NCI-H1417 treated with DMSO at 0.1 percent for 48 hours (cell line): ENCODE data around the gene FMN1.
"Not testable (repeated sequence)": the region's sequence is repeated elsewhere in the genome, so short reads cannot be mapped to it uniquely, and the experiment has no call there.

Source experiments
- DNase-seq: peaks from one replicate; lab custom pipeline; 2025; lab: John Stamatoyannopoulos, UW

The FMN1 gene

DNA sequence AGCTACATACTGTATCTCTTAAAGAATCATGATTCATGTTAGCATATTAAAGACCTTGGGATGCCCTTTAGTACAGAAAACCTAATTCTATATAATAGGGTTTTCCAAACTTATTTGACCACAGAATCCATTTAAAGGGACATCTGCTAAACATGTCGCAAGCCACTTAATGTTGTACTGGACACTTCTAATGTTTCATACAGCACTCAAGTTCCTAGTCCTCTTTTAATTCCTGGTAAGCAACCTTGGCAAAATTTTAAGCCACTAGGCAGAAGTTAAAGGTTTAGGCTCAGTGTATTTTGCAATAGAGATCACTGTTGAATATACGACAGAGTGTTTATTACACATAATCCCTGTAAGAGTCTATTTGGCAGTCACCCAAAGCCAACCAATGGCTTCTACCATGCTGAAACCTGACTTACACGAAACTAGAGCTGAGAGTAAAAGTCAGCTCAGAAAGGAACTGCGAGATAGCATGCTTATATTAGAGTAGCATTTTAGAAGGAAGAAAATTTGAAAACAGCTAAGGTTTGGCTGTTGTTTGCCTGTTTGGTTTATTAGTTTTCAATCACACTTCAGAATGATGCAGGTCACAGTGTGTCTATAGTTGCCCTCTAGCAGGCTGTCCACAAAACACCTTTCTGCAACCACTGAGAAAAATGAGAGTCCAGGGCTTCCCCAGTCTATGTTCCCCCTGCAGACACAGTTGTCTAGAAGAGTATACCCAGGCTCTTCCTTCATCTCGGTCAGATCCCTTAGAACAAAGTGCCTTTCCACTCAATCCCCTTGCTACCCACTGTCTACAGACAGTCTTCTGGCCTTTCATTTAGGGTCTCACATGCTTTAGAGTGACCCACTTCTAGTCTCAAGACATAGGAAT is 104.4 kb downstream of the FMN1 start:
- DNase-seq: no peak

DNA sequence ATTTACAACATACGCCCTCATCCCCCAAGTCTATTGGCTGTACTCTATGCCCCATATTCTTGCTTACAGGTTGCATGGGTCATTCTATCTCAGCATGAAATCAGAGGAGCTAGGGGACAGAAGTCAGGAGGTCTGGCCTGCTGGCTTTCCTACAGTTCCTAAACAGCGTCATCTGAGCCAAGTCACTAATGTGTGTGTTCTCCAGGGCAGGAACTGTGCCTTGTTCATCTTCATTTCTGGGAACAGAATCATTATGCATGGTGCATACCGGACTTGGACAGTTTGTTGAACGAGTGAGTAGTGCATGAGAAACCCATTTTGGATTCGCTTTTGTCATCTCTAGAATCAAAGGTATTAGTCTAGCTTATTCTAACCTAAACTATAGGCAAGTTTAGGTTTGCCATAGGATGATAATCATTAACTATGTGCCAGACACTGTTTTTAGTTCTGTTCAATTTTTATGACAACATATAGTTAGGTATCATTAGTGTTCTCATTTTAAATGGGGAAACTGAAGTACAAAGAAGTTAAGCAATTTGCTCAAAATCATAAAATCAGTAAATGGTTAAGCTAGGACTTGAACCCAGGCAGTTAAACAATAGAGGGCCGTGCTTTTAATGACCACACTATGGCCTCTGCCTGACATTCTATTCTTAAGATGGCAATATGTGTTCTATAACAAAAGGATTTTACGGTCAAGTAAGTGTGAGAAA is 105.2 kb downstream of the FMN1 start:
- DNase-seq: no peak

DNA sequence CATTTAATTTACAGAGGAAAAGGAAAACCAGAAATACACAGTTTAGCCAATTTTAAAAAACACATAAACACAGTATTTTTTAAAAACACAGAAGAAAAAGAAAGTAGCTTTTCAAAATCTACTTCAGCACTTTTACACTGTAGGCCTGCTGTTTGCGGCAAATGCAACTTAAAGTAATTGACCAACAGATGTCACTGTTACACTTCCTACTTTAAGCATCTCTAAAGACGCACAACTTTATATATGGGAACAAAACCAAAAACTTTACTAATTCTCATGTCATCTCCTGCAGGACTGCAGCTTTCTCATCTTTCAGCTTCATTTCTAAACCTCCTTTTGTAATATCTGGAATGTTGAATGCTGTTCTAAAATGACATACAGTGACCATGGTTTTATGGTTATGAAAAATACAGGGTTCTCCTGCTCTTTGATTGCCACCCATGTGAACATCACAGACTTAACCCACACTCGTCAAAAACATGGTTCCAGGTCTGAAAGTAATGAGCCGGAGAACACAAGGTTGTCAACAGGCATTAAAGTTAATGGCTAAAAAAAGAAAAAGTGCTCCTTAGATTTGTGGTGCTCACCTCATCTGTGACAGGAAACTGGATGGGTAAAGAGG is 107.9 kb downstream of the FMN1 start:
- DNase-seq: peak; percentile 19

DNA sequence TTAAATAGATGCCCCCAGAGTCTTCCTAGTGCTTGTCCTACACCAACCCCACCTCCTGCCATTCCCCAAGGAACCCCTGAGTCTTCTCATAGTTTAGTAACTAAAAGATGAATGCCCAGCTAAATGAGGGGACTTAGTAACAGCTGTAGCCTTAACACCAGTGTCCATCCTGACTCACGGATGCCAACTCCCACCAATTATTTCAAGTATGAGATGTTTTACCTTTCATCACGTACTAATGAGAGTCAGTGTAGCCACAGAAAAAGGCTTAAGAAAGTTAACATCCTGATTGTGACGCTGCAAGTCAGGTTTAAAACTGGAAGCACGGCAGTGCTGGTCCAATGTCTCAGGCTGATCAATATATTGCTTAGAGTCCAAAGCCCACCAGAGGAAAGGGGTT is 109.9 kb downstream of the FMN1 start:
- no peak for DNase-seq

DNA sequence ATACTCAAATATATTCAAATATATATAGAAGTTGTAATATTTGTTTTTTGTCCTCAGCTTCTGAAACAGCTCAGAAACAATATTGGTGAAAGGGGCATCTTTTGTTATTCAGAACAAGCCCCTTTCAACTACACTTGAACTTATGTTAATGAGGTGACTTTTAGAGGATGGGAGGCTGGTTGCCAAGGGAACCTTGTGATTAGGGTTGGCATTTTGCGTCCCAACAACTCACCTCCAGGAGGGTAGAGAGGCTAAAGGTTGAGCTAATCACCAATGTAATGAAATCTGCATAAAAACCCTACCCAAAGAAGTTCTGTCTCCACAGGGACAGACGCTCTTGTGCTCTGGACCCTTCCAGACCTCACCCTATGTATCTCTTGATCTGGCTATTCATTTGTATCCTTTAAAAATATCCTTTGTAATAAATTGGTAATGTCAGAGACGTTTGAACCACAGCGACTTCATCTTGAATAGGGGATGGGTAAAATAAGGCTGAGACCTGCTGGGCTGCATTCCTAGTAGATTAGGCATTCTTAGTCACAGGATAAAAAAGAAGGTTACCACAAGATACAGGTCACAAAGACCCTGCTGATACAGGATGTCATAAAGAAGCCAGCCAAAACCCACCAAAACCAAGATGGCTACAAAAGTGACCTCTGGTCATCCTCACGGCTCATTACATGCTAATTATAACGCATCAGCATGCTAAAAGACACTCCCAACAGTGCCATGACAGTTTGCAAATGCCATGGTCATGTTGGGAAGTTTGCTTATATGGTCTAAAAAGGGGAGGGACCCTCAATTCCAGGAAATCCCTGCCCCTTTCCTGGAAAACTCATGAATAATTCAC is 111.1 kb downstream of the FMN1 start:
- DNase-seq: no peak

DNA sequence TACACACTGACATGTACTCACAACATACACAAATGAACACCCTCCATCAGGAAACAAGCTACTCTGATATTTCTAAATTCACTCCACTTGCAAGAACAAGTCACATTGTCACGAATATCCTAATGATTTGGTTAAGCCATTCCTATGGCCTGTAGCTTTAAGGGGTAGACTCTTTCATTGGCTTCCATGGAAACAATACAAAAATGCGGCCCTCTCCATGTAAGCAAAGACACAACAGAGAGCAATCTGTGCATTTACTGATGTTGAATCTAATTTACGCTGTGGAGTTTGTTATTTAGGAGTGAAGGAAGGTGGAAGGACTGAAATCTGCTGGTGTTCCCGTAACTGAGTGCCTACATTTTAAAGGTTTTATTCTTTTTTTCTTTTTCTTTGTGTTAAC is 114.5 kb downstream of the FMN1 start:
- DNase-seq: no peak

DNA sequence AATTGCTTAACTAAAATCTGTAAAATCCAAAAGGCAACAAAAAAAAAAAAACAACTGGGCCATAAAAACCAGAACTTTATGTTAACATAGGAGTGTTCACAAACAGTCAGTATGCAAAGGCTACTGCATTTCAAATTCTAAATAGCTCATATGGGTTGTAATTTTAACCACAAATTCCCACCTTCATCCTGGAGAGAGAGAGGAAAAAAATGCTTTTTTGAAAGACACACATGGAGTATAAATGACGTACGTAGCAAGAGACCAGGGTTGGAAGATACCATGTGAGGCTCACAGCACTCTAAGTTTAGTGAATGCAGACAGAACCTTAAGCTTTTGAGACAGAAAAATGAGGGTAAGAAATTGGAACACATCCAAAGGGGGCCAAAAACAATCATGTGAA is 115.9 kb downstream of the FMN1 start:
- no peak for DNase-seq

DNA sequence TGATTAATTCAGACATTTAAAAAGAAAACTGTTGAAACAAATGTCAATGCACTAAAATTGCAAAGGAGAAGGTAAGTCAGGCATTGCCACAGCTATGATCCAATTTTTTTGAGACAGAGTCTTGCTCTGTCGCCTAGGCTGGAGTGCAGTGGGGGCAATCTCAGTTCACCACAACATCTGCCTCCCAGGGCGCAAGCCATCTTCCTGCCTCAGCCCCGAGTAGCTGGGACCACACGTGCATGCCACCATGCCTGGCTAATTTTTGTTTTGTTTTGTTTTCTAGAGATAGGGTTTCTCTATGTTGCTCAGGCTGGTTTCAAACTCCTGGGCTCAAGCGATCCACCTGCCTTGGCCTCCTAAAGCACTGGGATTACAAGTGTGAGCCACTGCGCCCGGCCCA is 117.6 kb downstream of the FMN1 start:
- DNase-seq: no peak

DNA sequence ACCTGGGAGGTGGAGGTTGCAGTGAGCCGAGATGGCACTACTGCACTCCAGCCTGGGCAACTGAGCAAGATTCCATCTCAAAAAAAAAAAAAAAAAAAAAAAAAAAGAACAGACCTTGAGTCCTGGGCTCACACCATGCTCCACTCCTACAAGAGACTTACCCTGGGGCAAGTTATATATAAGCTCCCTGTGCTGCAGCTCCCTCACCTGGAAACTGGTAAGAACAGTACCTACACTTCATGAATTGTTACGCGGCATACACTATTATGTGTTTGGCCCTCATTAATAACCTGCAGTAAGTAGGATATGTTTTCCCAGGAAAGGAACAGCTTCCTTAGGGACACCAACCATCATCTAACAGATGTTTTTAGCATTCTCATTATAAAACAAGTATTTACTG is 119.6 kb downstream of the FMN1 start:
- DNase-seq: no peak

DNA sequence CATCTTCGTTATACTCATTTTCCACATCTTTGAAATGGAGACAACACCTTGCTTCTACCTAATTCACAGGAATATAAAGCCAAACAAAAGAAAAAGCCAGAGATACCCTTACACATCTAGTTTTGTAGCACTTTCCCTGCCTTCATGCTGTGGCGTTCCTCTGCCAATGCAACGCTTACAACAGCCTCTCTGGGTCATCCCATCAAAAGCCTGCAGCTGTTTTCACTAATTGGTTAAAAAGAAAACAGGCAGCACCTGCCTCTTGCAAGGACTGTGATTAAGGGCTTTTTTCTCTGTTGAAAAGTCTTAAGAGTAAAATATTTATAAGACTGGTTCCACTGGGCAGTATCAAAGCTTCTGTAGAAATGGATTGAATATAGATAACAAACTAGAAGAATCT is 120.3 kb downstream of the FMN1 start:
- no peak for DNase-seq

DNA sequence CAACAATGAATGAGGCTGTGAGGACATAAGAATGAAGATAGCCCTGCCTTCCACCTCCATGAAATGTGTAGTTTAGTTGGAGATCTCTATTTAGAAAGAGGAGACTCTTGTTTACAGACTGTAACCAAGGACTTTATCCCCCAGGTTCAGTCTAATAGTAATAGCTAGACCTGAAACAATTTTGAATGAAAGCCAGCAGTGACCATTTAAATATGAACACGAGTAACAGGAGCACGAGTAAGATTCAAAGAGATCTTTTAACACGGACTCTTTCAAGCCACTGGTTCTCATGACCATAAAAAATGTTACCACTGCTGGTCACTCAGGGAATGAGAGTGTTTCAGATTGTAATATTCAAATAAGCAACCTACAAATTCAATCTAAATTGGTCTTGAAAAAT is 123.1 kb downstream of the FMN1 start:
- no peak for DNase-seq

DNA sequence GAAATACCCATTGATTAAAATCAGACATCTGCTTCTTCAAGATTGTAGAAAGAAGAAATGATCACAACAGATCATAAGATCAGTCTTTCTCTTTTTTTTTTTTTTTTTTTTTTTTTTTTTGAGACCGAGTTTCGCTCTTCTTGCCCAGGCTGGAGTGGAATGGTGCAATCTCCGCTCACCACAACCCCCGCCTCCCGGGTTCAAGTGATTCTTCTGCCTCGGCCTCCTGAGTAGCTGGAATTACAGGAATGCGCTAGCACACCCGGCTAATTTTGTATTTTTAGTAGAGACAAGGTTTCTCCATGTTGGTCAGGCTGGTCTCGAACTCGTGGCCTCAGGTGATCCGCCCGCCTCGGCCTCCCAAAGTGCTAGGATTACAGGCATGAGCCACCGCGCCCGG is 124.6 kb downstream of the FMN1 start:
- not testable (repeated sequence) for DNase-seq

DNA sequence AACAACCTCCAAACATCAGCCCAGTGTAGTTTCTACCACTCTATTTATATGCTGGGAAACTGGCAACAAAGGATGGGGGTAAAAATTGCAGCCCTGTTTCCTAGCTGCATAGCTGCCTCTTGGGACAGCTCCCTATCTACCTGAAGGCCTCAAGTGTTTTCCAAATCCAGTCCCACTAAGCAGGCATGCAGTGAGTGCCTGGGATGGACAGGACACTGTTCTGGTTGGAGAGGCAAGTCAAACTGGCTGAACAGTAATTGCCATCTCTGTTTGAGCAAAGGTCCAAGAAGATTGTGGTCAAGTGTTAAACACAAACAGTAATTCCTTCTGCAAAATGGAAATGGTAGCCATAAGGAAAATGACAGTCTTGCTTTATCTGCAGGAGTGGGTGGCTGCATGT is 125.4 kb downstream of the FMN1 start:
- no peak for DNase-seq

DNA sequence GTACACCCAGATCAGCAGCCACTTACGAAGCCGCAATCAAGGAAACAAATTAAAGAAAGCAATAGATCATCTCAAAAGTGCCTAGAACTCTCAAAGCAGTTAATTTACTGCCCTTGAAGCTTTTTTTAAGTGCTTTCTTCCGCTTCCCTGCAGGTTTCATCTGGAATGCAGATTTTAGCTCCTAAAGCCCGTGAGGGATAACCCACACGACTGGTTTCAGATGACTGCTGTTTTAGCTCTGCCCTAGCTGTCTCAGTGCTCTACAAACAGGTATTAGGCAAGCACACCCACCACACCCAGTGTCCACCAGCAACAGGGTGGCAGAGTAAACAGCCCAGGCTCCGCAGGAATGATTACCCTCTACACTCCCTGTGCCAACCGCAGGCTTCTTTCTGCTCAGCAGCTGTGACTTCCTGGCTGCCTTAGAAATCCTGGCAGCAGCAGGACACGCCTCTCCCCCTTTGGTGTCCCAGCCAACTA is 126.0 kb downstream of the FMN1 start:
- DNase-seq: peak; percentile 70

DNA sequence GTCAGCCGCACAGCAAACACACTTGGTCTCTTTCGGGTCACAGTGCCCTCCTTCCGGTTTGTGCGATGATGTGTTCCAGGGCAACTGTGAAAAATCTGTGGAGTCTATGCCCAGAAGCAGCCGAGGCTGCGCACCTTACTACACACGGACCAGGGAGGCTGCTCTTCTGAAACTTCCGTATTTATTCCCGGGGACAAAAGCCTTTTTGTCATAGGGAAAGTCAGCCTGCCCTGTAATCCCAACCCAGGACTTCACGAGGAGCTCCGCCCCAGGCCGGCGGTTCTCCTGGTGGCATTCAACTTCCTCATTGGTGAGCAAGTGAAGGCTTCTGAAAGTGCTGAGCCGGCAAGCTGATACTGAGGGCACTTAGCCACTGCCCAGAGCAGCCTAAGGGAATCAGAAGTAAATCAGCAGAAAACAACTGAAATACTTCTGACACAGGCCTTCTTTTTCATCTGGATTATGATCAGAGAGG is 126.5 kb downstream of the FMN1 start:
- DNase-seq: no peak

DNA sequence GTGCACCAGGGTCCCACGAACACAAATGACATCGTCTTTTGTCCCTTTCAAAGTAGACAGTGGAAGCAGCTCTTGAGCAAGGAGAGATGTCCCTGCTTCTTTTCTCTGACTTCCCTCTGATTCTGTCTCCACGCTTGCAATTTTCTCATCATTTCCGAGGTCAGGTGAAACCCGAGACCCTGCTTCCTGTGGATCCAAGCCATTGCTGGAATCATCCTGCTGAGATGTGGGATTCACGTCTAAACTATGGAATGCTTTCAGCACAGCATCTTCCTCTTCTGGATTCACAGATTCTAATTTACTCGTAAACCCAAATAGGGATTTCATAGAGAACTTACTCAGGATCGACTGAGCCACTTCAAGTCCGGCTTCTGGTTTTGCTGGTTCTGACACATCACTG is 127.1 kb downstream of the FMN1 start:
- no peak for DNase-seq

DNA sequence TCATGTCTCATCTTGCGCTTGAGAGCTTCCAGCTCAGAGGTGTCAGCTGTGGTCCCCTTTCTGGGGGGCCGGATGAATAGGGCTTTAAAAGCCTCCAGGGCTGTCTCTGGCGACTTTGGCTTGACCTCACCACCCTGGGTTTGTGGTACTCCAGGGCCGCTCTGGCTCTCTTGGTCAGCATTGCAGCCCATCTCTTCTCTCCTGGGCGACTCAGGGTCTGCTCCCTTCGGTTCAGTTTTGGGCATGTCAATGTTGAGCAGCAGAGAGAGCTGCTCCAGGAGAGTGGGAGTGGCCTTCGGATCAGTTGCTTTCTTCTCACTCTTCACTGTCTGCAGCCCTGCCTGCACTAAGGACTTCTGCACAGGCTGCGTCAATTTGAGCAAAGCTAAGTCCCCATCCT is 127.9 kb downstream of the FMN1 start:
- no peak for DNase-seq

DNA sequence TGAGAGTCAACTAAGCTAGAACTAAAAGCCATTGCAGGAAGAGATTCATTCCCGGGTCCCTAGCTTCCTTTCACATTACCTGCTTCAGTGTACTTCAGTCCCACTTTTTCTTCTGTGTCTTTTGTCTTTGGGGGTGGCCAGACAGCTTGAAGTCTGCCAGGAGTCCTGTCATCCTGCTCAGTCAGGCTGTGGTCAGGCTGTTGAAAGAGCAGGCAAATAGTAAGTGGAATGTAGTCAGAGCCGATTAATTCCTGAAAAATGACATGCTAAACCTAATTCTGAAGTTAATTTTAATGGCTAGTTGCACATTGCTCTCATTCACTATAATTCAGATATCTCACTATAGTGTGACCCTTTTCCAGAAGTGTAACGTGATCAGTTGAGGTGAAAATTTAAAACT is 129.6 kb downstream of the FMN1 start:
- DNase-seq: no peak

DNA sequence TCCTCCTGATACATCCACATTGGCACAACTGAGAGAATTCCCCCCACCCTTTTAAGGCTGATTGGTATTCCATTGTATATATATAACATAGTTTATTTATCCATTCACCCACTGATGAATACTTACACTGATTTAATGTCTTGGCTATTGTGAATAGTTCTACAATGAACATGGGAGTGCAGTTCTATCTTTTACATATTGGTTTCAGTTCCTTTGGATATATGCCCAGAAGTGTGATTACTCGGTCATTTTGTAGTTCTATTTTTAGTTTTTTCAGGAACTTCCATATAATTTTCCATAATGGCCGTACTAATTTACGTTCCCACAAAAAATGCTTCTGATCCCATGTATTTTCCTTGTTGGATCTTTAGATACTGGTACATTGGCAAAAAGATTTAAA is 135.3 kb downstream of the FMN1 start:
- DNase-seq: no peak

DNA sequence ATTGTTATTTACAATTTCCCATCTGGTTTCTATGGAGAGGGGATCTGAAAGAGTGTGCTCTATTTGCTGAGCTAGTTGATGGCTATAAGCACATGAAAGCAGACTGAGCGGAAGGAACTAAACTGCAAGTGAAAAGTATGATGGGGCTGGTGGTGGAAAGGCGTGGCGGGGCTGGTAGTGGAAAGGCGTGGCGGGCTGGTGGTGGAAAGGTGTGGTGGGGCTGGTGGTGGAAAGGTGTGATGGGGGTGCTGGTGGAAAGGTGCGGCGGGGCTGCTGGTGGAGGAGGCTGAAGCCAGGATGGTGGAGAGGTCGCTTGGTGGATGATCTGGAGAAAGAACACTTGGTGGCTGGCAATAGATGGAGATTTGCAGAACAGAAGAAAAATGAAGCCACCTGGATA is 136.7 kb downstream of the FMN1 start:
- DNase-seq: no peak

DNA sequence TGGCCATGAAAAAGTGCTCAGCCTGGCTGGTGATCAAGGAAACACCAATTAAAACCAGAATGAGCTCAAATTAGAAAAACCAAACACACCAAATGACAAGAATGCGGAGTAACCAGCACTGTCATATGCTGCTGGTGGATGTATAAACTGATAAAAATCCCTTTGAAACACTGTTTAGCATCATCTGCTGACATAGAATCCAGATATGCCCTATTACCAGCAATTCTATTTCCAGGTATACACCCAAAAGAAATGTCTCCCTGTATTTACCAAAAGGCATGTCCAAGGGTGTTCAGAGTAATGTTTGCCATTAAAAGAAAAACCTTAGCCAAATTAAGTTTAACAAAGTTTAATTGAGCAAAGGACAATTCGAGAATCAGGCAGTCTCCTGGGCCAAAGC is 138.6 kb downstream of the FMN1 start:
- no peak for DNase-seq

DNA sequence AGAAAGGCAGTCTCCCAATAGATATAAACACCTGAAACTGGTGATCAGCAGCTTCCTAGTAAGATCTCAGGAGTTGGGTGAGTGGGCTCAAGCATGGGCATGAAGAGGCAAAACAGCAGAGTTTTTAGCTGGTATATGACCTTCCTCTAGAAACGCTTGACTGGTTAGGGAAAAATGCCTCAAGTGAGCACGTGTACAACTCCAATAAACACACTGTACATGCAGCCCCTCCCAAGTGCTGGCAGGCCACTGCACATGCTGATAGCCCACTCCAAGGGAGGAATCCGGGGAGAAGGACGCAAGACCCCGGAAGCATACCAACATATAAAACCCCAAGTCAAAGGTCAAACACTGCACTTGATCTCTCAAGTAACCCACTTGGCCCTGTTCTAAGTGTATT is 143.0 kb downstream of the FMN1 start:
- no peak for DNase-seq
